GM21390 (cell line): ENCODE data around the gene MAN2A1.

Experiments
- ATAC-seq: cut with Tn5 transposase; IDR thresholded peaks from one replicate; pipeline ENCODE4 v1.9.1; 2021; ENCODE audit not compliant: unreplicated experiment

Gene MAN2A1

GRCh38 chr5:109689740-109690241 lies at the start of gene MAN2A1:
Gene MAN2A1 (plus strand): TSS chr5:109689927. CDS start chr5:109690418, 491 bp downstream.
- ATAC-seq: peak; percentile 56

- ATAC-seq: no peak
Observed at GRCh38 chr5:109640976-109641375, 48.8 kb upstream of the MAN2A1 start.

GRCh38 chr5:109643791-109644350 lies 45.9 kb upstream of the MAN2A1 start:
- no peak for ATAC-seq

- ATAC-seq: no peak
Observed at GRCh38 chr5:109644829-109645228, 44.9 kb upstream of the MAN2A1 start.

- no peak for ATAC-seq
Observed at GRCh38 chr5:109645707-109646192, 44.0 kb upstream of the MAN2A1 start.

- ATAC-seq: no peak
Observed at GRCh38 chr5:109649318-109649717, 40.4 kb upstream of the MAN2A1 start.

GRCh38 chr5:109650493-109650892 lies 39.2 kb upstream of the MAN2A1 start:
- ATAC-seq: no peak

GRCh38 chr5:109652096-109652495 lies 37.6 kb upstream of the MAN2A1 start:
- no peak for ATAC-seq

- no peak for ATAC-seq
Observed at GRCh38 chr5:109653042-109653441, 36.7 kb upstream of the MAN2A1 start.

- ATAC-seq: no peak
Observed at GRCh38 chr5:109653561-109654239, 36.0 kb upstream of the MAN2A1 start.

GRCh38 chr5:109654455-109654854 lies 35.3 kb upstream of the MAN2A1 start:
- ATAC-seq: no peak

GRCh38 chr5:109655841-109656240 lies 33.9 kb upstream of the MAN2A1 start:
- no peak for ATAC-seq

- no peak for ATAC-seq
Observed at GRCh38 chr5:109656829-109657228, 32.9 kb upstream of the MAN2A1 start.

GRCh38 chr5:109659901-109660300 lies 29.8 kb upstream of the MAN2A1 start:
- ATAC-seq: no peak

- ATAC-seq: no peak
Observed at GRCh38 chr5:109660301-109660700, 29.4 kb upstream of the MAN2A1 start.

GRCh38 chr5:109668237-109668636 lies 21.5 kb upstream of the MAN2A1 start:
- no peak for ATAC-seq

GRCh38 chr5:109668668-109669422 lies 20.9 kb upstream of the MAN2A1 start:
- peak; percentile 84 for ATAC-seq

- ATAC-seq: no peak
Observed at GRCh38 chr5:109669991-109670706, 19.6 kb upstream of the MAN2A1 start.

GRCh38 chr5:109671136-109671535 lies 18.6 kb upstream of the MAN2A1 start:
- no peak for ATAC-seq

GRCh38 chr5:109674596-109674995 lies 15.1 kb upstream of the MAN2A1 start:
- ATAC-seq: no peak

GRCh38 chr5:109676920-109677319 lies 12.8 kb upstream of the MAN2A1 start:
- ATAC-seq: no peak
